MV-4-11 (cell line): ENCODE results near the gene WFIKKN1.
A peak's percentile ranks its signal among the peaks of the same experiment; 100 is the strongest.
"Not testable (repeated sequence)": the region's sequence is repeated elsewhere in the genome, so short reads cannot be mapped to it uniquely, and the experiment has no call there.

Experiments used
- DNase-seq: peaks from one replicate; lab custom pipeline; 2025; lab: John Stamatoyannopoulos, UW

Gene WFIKKN1

DNA sequence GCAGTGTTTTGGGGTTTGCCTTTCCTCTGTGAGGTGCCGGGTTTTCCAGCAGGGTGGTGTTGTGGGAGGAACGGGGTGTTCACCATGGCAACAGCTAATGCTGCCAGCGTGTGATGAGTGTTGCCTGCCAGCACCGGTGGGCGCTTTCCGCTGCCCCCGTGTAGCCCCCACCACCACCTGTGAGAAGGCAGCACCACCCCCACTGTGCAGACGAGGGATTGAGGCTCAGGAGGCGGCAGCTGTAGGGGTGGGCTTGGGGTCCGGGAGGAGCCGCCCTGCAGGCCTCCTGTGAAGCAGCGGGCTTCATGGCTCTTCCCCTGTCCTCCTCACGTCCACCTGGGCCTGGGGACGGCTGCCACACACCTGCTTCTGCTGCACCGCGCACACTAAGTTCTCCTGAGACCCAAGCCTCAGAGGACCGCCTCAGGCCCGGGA, 35.7 kb upstream of the WFIKKN1 start:
- no peak for DNase-seq

DNA sequence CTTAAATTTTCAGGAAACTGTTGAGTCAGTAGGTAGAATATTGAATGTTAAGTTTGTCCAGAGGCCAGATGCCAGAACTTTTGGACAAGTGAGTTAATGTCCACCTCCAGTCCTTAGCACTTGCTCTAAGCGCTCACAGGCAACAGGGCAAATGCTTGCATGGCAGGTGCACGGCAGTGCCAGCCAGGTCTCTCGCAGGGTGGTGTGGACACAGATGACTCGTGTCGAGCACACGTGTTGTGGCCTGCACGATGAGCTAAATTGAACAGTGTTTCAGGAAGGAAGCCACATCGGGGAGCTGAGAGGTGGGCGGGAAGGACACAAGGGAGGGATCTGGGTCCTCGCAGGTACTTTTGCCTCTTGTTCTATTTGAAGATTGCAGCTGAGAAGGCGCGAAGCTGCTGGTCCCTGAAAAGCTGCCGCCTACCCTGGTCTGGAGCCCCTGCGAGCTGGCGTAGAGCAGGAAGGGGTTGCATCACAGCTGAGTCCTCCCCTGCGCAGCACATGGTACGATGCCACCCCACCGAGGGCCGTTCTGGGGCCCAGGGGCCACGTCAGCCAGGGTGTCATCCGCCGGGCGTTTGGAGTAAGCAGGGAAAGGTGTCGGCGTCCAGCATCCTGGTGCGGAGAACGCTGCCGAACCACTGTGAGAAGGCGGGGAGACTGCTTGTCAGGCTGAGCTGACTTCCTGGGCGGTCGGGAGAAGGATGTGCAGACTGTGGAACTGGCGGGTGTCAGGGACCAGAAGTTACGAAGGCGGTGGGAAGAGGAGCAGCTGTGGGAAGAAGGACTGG, 34.6 kb upstream of the WFIKKN1 start:
- DNase-seq = peak; percentile 31

DNA sequence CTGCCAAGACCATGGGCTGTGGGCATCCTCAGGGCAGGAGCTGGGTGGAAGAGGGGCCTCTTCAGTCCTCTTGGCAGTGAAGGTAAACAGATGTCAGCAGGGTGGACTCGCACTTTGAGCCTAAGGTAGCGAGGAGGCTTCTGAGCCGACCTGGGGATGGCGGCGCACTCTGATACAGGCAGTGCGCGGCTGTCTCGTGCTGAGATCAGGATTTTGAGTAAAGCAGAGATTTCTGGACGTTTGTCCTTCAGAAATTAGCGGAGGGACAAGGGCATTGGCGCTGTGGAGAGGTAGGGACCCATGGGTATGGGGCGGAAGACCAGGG, 34.1 kb upstream of the WFIKKN1 start:
- no peak for DNase-seq

DNA sequence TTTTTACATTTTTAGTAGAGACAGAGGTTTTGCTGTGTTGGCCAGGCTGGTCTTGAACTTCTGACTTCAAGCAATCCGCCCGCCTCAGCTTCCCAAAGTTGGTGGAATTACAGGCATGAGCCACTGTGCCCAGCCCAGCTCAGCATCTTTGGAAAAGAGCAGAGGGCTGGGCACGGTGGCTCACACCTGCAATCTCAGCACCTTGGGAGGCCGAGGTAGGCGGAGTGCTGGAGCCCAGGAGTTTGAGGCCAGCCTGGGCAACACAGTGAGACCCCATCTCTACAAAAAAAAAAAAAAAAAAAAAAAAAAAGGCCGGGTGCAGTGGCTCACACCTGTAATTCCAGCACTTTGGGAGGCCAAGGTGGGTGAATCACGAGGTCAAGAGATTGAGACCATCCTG, 33.1 kb upstream of the WFIKKN1 start:
- not testable (repeated sequence) for DNase-seq

DNA sequence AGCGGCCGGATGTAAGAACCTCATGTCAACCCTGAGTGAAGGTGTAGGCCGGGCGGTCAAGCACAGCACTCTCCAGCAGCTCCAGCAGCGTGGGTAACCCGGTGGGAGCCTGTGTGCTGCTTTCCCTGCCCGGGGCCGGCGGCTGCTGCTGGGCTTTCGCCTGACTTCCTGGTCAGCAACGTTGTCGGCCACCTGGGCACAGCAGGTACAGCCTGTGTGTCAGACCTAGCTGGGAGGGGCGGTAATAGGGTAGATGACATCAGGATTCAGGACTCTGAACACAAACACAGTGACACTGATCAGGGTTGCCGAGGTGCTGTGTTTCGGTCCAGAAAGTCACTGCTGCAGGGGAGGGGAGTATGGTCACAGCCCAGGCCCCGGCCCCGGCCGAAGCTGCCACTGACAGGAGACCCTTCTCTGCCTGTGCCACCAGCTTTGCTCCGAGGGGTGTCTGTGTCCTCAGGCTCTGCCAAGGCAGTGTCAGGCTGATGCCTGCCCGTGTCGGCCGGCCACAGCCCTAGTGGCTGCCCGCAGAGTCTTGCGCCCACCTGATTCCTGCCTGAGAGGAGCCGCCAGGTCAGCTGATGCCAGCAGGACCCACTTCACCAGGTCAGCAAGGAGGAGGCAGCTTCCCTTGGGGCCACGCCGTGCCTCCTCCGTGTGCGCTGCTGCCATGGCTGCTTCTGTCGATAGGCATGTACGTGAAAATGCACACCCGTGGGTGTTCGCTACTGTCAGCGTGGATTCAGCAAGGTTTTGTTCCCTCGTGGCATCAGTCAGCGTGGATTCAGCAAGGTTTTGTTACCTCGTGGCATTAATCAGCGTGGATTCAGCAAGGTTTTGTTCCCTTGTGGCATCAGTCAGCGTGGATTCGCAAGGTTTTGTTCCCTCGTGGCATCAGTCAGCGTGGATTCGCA, 31.7 kb upstream of the WFIKKN1 start:
- DNase-seq = no peak

DNA sequence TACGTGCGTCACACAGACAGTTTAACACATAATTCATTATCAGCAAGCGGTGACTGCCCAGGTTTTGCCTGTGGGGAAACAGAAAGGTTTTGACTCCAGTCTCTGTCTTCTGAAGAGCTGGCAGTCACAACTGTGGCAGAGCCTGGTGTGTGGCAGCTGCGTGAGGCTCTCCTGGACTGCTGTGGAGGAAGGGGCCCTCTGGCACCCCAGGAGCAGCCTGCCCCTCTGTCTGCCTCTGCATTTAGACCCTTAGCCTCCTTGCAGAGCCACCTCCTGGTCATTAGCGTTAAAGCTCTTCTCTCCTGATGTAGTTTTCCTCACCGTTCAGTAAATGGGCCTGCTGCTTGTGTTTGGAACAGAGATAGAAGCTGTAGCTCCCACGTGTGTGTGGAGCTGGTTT, 30.0 kb upstream of the WFIKKN1 start:
- no peak for DNase-seq

DNA sequence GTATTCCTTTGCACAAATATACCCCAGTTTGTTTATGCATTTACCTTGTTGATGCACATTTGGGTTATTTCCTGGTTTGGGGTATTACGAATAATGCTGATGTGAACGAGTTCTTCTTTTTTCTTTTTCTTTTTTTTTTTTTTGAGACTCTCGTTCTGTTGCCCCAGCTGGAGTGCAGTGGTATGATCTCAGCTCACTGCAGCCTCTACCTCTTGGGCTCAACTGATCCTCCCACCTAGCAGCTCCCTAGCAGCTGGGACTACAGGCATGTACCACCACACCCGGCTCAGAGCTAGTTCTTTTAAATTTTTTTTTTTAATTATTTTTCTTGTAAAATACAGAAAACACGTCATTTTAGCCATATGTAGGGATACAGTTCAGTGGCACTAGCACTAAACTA, 26.9 kb upstream of the WFIKKN1 start:
- no peak for DNase-seq

DNA sequence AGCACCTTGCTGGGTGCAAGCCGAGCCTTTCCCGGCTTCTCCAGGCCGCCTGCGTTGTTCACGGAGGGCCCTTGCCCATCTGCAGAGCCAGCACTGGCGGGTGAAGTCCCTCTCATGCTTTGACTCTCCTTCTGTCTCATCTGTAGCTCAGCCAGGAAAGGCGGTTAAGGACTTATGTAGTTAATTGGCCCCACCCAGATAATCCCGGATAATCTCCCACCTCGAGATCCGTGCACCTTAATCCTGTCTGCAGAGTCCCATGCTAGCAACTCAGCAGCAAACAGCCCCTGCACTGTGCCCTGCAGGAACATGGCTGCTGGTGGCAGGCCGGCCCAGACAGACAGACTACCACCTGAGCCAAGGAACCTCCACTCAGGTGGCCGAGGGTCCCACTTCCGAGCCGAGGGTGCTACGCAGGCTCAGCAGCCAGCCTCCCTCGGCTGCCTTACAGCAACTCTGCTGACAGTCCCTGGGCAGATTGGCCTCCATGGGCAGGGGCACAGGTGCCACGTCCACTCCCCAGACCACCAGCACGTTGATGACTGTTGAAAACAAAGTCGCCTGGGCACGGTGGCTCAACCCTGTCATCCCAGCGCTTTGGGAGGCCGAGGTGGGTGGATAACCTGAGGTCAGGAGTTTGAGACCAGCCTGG, 24.0 kb upstream of the WFIKKN1 start:
- DNase-seq = no peak

DNA sequence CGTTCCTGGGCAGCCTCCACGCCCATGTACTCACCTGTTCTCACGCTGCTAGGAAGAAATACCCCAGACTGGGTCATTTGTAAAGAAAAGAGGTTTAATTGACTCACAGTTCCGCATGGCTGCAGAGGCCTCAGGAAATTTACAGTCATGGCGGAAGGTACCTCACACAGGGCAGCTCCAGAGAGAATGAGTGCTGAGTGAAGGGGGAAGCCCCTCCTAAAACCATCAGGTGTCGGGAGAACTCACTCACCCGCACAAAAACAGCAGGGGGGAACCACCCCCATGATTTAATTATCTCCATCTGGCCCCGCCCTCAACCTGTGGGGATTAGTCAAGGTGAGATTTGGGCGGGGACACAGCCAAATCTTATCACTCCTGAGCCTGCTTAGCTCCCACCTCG, 22.8 kb upstream of the WFIKKN1 start:
- DNase-seq = no peak

DNA sequence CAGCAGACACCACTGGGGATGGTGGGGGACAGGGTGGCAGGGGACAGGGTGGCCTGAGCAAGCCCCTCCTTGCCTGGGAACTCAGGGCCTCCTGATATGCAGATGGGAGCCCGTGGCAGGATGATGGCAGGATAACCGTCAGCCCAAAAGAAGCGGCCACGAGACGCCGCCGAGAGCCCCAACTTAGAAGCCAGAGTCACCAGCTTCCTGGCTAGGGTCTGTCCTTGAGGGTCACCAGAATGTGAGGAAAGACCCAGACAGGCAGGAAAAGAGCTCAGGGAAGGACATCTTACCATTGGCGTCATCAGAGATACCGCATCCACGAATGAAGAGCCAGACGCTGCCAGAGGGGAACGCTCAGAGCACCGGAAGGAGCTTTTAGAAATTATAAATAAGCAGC, 21.5 kb upstream of the WFIKKN1 start:
- no peak for DNase-seq

DNA sequence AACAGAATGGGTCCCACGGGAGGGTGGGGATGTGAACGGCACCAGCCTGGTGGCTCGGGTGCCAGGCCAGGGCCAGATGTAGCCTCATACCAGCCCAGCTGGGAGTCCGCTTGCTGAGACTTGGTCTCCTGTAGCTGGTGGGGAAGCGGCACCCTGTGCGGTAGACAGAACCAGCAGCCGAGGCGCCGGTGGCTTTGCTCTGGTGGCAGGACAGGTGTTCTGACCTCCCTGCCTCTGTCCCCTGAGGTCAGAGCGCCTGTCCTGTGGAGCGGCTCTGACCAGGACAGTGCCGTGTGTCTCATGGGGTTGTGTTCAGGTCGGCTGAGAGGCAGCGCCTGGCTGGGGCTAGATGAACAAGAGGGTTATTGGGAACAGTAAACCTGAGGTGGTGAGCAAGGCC, 20.8 kb upstream of the WFIKKN1 start:
- DNase-seq = no peak

DNA sequence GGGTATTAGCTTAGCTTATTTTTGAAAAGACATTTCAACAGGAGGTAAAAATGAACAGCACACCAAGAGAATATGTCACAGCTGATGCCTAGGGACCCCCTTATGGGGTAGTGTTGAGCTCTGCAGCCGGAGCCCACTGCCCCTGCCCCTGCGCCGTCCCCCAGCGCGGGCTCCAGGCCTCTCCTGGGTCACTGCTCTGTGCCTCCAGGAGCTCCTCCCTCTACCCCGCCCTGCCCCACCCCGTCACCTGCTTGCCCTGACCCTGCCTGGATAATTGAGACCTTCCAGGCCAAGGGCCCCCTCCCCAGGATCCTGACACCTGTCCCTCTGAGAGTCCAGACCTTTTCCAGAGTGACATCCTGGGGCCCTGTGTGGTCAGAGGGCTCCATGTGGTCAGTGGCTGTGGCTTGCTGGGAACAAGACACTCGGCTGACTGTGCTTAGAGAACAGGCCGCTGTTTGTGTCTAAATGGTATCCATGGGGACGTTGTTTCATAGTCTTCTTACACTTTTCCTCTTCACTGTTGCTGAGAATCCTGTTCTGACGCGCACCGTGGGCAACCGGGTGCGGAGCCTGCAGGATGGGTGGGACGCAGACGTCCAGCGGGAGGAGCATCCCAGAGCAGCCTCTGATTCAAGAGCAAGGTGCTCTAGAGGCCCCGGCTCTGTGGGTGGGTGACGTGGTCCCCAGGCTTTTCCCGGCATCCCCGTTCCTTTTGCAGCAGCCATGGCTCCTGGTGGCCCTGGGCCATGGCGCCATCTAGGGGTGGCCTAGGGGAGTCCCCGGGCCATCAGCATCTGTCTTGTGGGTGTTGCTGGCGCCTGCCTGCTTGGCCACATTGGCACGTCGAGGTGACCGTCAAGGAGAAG, 20.0 kb upstream of the WFIKKN1 start:
- DNase-seq = no peak

DNA sequence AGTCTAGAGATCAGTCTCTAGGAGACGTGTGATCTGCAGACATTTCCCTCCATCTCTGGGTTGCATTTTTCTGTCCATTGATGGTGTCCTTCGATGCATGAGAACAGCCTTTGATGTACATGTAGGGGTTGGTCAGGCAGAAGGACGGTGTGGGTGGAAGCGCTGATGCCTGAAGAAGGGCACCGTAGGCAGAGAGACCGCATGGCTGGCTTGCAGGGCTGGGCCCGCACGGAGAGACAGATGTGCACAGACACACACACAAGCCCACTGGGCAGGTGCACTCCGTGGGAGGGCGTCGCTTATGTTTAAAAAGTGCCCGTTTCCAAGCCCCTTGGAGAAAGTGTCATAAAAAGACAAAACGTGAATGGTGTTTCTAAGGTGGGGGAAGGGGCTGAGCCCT, 15.7 kb upstream of the WFIKKN1 start:
- no peak for DNase-seq

DNA sequence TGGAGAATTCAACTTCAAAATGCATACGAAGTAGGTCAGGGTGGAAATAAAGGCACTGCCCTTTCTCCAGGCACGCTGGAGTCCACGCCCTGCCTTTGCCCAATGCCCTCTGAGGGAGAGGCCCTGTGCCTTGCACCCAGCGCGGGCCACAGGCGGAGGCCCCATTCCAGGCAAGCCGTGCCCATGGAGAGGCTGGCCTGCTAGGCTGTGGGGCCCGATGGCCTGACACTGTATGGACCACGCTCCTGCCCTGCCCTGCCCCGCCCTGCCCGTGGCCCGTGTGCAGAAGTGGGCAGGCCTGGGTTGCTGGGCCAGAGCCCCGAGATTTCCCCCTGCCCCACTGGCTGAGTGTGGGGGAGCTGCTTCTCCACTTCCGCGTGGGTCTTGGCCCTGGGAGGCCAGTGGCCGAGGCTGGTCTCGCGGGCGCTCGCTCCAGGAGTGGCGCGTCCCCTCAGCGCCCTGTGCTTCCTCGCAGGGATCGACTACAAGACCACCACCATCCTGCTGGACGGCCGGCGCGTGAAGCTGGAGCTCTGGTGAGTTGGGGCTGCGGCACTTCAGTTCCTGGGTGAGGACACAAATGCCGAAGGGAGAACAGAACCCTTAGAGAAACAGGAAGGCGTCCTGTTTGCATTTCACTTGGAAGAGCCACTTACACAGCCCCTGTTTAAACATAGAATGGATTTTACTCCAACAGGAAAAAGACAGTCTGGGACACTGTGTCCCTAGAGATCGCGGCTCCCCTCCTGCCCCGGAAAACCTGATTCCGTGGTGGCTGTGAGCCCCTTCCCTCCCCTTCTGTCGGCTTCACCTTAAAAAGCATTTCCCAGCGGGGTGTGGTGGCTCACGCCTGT, 13.8 kb upstream of the WFIKKN1 start:
- DNase-seq = no peak

DNA sequence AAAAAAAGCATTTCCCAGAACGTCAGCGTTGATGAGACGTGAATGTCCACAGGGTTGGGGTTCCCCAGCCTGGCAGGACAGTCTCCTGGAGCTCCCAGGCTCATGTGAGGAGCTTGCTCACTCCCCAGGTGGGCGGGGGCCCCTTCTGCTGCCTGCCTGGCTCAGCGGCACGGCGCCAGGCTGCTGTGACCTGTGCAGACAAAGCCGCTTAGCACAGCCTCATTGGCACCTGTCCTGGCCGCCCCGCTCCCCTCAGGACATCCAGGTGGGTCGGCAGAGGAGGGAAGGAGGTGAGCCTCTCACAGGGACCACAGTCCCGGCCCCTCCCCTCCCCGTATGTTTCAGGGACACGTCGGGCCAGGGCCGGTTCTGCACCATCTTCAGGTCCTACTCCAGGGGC, 12.9 kb upstream of the WFIKKN1 start:
- DNase-seq = no peak

DNA sequence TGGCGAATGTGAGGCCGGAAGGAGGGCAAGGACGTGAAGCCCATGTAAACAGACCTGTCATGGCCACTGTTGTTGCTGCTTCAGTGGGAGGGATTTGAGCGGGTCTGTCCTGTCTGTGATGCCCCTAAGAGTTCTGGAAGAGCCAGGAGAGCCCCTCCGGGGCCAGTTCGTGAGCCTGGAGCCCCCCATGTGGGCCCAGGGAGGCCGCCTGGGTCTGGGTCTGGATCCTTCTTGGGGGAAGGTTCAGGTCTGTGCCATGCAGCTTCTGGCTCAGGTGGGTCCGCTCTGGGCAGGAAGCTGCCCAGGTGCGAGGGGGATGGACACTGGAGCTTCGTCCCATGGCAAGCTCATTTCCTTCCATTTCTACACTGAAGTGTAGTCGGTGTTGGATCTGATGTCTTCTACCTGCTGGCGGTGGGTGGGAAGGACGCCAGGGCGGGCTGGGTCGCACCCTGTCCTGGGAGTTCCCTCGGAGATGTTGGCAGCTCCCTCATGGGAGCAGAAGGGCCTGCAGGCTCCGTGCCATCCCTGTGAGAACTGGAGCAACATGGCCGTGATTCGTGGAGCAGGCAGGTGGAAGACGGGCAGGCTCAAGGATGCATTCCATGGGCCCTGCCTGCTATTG, 11.2 kb upstream of the WFIKKN1 start:
- DNase-seq = no peak

DNA sequence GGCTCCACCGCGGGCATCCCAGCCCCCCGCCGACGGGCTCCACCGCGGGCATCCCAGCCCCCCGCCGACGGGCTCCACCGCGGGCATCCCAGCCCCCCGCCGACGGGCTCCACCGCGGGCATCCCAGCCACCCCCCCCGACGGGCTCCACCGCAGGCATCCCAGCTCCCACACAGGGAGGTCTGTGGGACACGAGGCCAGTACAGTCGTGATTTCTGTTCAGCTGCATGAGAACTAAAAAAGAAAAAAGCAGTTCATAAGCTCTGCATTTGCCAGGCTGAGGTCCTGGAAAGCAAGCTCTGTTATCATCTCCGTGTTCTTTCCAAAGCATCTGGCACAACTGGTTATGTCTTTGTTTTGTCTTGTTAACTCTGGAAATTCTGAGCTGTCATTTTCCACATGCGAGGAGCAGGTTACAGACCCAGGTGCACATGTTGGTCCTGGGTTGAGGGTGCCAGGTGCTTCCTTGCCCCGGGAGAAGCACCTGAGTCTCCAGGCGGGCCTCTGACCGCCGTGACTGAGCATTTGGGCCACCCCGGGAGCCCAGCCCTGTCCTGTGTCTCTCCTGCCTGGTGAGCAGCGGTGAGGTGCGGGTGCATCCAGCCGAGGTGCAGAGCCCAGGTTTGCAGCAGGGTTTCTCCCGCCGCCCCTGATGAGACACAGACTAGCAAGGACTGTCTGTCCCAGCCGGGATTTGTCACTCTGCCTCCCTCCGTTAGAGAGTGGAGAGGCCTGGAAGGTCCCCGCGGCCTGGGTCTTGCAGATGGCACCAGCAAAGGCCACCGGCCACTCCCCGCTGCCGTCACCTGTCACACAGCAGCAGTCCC, 9.9 kb upstream of the WFIKKN1 start:
- no peak for DNase-seq

DNA sequence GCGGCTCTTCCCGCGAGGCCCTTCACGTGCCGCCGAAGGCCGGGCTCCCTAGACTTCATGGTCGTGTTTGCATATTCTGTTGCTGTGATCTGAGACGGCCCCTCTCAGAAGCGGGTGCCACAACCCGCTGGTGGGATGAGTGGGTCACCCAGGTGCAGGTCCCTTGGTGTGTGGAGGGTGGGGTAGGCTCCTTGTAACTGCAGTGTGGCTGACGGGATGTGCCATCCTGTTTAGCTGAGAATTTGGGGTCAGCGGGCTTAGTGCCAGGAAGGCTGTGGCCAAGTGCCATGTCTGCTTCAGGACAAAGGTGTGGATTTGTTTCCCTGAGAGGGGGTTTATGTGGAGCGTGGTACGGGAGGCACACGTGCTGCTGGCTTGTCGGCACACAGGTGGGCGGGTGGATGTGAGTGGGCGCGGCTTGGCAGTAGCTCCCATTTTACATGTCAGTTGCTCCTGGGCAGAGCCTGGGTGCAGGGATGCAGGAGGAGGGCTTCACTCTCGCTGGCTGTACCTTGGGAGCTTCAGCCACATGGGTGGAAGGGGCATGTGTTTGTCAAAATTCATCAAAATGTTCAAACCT, 9.2 kb upstream of the WFIKKN1 start:
- DNase-seq = no peak

DNA sequence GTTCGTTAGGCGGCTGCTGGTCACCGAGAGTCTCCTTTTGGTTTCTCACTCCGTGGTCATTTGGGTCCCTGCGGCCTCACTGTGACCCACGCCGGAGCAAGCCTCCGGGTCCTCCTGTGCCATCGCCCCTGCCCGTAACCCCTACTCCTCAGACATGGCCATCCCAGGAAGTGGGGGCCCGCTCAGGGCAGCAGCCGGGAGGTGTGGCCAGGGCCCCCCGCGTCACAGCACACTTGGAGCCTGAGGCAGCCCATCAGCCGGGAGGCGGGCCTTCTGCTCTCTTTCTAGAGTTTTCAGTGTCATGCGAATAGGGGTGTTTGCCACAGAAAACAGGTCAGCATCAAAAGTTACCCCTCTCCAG, 7.9 kb upstream of the WFIKKN1 start:
- no peak for DNase-seq
